ENCODE results near the gene TYRP1.
A peak's percentile ranks its signal among the peaks of the same experiment; 100 is the strongest.

Gene TYRP1

GRCh38 chr9:12659220-12659619, 34.0 kb upstream of the TYRP1 start:
- Histone ChIP-seq H3K27me3 (ENCODE audit: insufficient read depth, low read length, poor library complexity, severe bottlenecking) (no peaks in the 10 kb centered on the region), H3K9ac (ENCODE audit: low read depth, low read length, poor library complexity, severe bottlenecking) (no peak overlapping the region), H3K4me1 (ENCODE audit: insufficient read depth, low read length, poor library complexity, severe bottlenecking) (peaks cover 3% of the 10 kb centered on the region), H3K9me3 (ENCODE audit: insufficient read depth, low read depth, low read length) (no peaks in the 10 kb centered on the region), H3K9me2 (replicated peaks; ENCODE audit: low read depth, low read length) (no peaks in the 10 kb centered on the region), H3F3A (ENCODE audit: low read depth) (no peaks in the 10 kb centered on the region), H3K4me2 (ENCODE audit: low read depth, low read length, poor library complexity, severe bottlenecking) (no peak overlapping the region), H4K20me1 (ENCODE audit: insufficient read depth, low read length, poor library complexity, severe bottlenecking) (no peaks in the 10 kb centered on the region), H3K79me2 (ENCODE audit: insufficient read depth, low read length) (no peaks in the 10 kb centered on the region), H3K36me3 (ENCODE audit: insufficient read depth, low read length) (no peaks in the 10 kb centered on the region), H2AFZ (ENCODE audit: low read length) (no peak overlapping the region), H3K4me3 (ENCODE audit: low read length, poor library complexity, severe bottlenecking) (no peak overlapping the region)
- TF ChIP-seq EZH2phosphoT487 (IDR thresholded peaks at IDR 0.05; ENCODE audit: borderline replicate concordance) (no peak), CTCF (conservative IDR thresholded peaks at IDR 0.05; ENCODE audit: low read length) (no peak)

GRCh38 chr9:12666813-12667212, 26.4 kb upstream of the TYRP1 start:
- Histone ChIP-seq H3F3A (ENCODE audit: low read depth) (no peaks in the 10 kb centered on the region), H3K9me2 (replicated peaks; ENCODE audit: low read depth, low read length) (no peaks in the 10 kb centered on the region), H3K36me3 (ENCODE audit: insufficient read depth, low read length) (no peaks in the 10 kb centered on the region), H3K27me3 (ENCODE audit: insufficient read depth, low read length, poor library complexity, severe bottlenecking) (no peaks in the 10 kb centered on the region), H4K20me1 (ENCODE audit: insufficient read depth, low read length, poor library complexity, severe bottlenecking) (no peaks in the 10 kb centered on the region), H2AFZ (ENCODE audit: low read length) (no peak overlapping the region), H3K9ac (ENCODE audit: low read depth, low read length, poor library complexity, severe bottlenecking) (no peak overlapping the region), H3K4me3 (ENCODE audit: low read length, poor library complexity, severe bottlenecking) (no peak overlapping the region), H3K4me1 (ENCODE audit: insufficient read depth, low read length, poor library complexity, severe bottlenecking) (no peaks in the 10 kb centered on the region), H3K4me2 (ENCODE audit: low read depth, low read length, poor library complexity, severe bottlenecking) (no peak overlapping the region), H3K9me3 (ENCODE audit: insufficient read depth, low read depth, low read length) (no peaks in the 10 kb centered on the region), H3K79me2 (ENCODE audit: insufficient read depth, low read length) (no peaks in the 10 kb centered on the region)
- peak; percentile 58 for TF ChIP-seq CTCF (conservative IDR thresholded peaks at IDR 0.05; ENCODE audit: low read length)
- TF ChIP-seq EZH2phosphoT487 (IDR thresholded peaks at IDR 0.05; ENCODE audit: borderline replicate concordance): no peak

- Histone ChIP-seq H3K9ac (ENCODE audit: low read depth, low read length, poor library complexity, severe bottlenecking) (no peak overlapping the region), H3K9me2 (replicated peaks; ENCODE audit: low read depth, low read length) (no peaks in the 10 kb centered on the region), H3K4me3 (ENCODE audit: low read length, poor library complexity, severe bottlenecking) (no peak overlapping the region), H3K4me1 (ENCODE audit: insufficient read depth, low read length, poor library complexity, severe bottlenecking) (no peaks in the 10 kb centered on the region), H3K36me3 (ENCODE audit: insufficient read depth, low read length) (no peaks in the 10 kb centered on the region), H3F3A (ENCODE audit: low read depth) (no peaks in the 10 kb centered on the region), H3K4me2 (ENCODE audit: low read depth, low read length, poor library complexity, severe bottlenecking) (no peak overlapping the region), H3K79me2 (ENCODE audit: insufficient read depth, low read length) (no peaks in the 10 kb centered on the region), H4K20me1 (ENCODE audit: insufficient read depth, low read length, poor library complexity, severe bottlenecking) (no peaks in the 10 kb centered on the region), H2AFZ (ENCODE audit: low read length) (no peak overlapping the region), H3K27me3 (ENCODE audit: insufficient read depth, low read length, poor library complexity, severe bottlenecking) (no peaks in the 10 kb centered on the region), H3K9me3 (ENCODE audit: insufficient read depth, low read depth, low read length) (no peaks in the 10 kb centered on the region)
- TF ChIP-seq CTCF (conservative IDR thresholded peaks at IDR 0.05; ENCODE audit: low read length) (no peak), EZH2phosphoT487 (IDR thresholded peaks at IDR 0.05; ENCODE audit: borderline replicate concordance) (no peak)
Observed at GRCh38 chr9:12667892-12668291, 25.3 kb upstream of the TYRP1 start.

All from Loucy (cell line).